HG03196 (cell line): ENCODE results near the gene PLXDC2.
"Not testable (repeated sequence)": the region's sequence is repeated elsewhere in the genome, so short reads cannot be mapped to it uniquely, and the experiment has no call there.

Source experiments
- ATAC-seq: cut with Tn5 transposase; IDR thresholded peaks from one replicate; pipeline ENCODE4 v1.9.1; 2021; ENCODE audit not compliant: unreplicated experiment

The PLXDC2 gene

DNA sequence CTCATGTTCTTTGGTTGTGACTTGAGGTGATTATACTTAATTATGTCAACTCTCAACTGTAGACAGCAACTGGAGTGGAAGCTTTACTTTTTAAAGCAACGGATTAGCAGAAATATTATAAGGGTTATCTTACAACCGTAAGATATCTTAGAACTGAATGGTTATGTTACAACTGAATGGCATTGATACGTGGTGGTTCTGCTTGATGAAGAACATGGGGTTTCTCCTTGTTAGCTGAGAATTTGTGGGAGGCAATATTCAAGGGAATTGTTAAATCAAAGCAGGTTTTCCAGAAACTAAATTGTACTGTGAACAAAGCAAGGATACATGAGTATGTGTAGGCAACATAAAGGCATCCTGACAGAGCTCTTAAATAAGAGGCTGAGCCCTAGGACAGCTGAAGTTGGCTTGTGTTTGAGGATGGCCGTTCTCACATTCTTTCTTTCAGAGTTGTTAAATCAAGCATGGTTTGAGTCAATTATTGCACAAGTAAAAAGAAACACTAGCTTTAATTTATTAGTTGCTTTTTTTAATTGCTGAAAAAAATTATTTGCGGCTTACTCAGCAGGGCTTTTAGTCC, 350.0 kb downstream of the PLXDC2 start:
- ATAC-seq = no peak

DNA sequence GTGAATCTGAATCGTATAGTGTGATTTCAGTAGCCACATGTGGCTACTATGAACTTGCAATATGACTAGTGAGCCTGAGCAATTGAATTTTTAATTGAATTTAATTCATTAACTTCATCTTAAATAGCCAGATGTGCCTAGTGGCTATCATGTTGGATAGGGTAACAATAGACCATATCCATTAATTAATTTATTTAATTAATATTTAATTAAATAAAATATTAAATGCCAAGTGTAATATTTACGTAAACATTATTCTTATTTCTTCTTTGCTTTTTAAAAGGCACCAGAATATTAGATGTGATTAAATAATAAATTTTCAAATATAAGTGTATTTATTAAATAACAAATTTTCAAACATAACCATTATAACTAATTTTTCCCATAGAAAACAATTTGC, 354.4 kb downstream of the PLXDC2 start:
- ATAC-seq = no peak

DNA sequence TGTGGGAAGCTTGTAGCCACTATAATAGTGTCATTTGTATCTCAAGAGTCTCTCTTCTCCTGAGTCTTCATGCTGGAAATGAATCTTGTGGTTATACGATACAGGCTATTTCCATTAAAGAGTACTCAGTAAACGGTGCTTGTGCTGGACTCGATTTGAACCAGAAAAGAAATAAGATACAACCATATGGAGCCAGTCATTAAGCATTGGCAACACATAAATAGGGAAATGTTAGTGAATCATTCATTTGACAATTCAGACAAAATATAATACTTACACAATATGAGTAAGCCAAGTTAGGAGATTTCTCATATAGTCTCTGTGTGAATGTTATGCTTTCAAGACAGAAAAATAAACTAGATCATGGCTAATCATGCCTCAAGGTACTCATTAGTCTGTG, 356.8 kb downstream of the PLXDC2 start:
- no peak for ATAC-seq

DNA sequence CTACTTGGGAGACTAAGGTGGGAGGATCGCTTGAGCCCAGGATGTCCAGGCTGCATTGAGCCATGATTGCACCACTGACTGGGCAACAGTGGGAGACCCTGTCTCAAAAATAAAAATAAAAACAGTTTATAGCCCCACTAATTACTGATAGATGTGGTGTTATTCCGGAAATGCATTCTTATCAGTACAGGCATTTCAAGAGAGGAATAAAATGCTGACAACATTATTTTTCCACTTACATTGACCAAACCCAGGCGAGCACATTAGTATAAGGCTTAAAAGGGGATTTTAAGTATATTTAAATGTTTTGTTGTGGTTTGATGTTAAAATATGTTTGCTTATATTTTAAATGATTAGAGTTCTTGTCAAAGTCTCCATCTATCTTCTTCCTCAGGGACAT, 359.5 kb downstream of the PLXDC2 start:
- ATAC-seq = no peak

DNA sequence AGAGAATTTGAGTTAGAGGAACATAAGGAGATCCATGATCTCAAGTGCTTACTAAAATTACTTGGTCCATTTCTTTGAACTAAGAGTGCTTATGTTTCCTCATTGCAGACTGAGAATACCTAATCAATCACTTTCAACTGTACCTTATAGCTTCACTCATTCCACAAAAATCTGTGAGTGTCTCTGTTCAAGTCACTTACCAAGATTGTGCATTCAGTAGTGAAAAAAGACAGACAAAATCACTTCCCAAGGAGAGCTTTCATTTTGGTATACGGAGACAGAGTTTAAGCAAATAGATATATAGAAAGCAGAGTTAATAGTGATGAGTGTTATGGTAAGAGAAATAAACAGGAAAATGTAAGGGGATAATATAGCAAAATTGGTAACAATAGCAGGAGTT, 364.5 kb downstream of the PLXDC2 start:
- ATAC-seq = no peak

DNA sequence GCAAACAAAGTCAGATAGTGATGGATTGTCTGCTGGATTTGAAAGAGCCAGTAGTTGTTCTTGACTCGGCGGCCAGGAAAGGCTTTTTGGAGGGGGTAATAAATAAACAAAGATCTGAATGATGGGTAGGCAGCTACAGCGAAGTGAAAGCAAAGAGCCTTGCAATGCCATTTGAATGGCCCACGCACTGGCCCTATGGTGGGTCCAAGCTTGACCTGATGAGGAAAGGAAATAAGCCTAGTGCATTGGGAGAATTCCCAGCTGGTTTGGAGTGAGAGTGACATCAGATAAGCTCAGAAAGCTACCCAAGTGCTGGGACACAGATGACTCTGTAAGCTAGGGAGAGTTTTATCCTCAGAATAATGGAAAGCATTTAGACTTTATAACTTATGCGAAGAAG, 365.2 kb downstream of the PLXDC2 start:
- ATAC-seq = no peak

DNA sequence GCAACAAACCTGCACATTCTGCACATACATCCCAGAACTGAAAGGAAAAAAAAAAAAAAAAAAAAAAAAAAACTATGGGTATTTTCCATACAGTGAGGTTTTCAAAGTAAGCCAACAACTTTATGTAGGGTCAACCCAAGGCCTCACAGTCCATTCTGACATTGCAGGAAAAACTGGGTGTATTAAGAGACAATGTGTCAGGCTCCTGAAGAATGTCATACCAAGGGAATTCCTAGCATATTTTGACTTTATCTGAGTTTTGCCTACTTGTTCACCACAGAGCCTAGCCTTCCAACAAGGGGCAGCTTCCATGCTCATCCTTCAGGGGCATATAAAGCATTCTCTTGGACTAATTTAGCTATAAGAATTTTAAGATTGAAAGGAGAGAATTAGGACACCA, 368.9 kb downstream of the PLXDC2 start:
- no peak for ATAC-seq

DNA sequence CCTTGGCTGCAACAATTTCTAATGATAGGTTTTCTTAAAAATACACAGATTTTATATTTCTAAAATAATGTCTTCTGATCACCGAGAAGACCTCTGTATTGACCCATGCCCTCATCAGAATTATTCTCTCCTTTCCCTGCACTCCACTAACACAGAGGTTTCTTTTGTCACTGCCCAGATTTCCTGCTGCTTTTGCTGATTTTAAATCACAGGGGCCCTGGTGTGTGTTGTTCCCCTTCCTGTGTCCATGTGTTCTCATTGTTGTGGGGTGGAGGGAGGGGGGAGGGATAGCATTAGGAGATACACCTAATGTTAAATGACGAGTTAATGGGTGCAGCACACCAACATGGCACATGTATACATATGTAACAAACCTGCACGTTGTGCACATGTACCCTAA, 375.2 kb downstream of the PLXDC2 start:
- ATAC-seq = not testable (repeated sequence)

DNA sequence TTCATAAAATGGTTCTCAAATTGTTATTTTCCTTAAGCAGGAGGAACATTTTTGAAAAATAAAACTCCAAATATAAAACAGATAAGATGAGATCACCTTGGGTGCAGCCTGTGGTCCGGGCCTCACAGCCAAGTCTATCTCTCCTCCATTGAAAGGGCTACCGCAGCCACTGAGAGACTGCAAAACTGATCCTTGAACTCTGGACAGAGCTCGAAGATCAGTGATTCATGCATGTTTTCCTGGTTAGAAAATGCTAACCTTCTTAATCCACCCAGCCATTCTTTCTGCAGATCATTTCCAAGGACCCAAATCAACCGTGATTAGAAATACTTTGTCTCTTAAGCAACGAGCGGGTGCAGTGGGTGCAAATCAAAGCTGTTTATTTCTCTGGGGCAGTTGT, 378.8 kb downstream of the PLXDC2 start:
- no peak for ATAC-seq

DNA sequence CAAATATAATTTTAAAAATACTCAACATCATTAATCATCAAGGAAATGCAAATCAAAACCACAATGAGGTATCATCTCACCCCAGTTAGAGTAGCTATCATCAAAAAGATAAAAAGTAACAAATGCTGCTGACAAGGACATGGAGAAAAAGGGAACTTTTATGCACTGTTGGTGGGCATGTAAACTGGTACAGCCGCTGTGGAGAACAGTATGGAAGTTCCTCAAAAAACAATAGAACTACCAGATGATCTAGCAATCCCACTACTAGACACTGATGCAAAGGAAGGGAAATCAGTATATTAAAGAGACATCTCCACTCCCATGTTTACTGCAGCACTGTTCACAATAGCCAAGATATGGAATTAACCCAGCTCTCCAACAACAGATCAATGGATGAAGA, 384.5 kb downstream of the PLXDC2 start:
- ATAC-seq = no peak

DNA sequence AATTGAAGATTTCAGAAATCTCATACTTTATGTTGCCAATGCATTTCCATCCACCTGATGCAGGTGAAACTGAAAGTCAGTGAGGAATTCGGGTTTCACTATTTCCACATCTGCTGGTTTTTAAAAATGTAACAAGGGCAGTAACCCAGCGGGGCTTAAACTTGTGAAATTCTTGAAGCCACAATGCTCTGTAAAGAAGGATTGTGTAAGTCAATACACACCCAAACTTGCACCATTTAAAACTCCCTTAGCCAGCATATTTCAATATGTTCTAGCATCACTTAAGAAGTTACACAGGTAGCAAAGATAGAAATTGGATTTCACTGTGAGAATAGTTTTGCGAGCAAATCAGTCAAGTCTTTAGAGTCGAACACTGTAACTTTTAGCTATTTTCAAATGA, 386.1 kb downstream of the PLXDC2 start:
- no peak for ATAC-seq

DNA sequence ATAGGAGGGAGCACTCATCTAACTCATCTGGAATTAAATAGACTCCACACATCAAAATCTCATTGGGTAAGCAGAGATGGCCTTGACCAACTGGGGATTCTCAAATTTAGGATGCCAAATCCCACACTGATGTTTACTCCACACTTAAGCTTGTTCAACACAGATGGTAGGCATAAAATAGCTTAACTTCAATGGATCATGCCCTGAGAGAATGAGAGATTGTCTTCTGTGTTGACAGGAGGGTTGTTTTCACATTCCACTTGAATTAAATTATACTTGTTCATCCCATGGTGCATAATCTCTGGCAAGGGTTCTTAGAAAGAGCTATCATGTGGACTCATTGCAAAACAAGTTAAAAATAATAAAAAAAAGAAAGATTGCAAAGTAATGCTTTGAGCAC, 391.4 kb downstream of the PLXDC2 start:
- no peak for ATAC-seq

DNA sequence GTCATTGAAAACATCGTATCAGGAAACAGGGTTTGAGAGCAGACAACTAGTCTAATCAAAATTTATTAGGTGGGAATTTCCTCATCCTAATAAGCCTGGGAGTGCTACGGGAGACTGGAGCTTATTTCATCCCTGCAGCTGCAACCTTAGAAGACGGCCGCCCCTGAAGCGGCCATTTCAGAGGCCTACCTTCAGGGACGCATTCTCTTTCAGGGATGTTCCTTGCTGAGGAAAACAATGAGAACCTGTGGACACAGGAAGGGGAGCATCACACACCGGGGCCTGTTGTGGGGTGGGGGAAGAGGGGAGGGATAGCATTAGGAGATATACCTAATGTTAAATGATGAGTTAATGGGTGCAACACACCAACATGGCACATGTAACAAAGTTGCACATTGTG, 392.9 kb downstream of the PLXDC2 start:
- not testable (repeated sequence) for ATAC-seq

DNA sequence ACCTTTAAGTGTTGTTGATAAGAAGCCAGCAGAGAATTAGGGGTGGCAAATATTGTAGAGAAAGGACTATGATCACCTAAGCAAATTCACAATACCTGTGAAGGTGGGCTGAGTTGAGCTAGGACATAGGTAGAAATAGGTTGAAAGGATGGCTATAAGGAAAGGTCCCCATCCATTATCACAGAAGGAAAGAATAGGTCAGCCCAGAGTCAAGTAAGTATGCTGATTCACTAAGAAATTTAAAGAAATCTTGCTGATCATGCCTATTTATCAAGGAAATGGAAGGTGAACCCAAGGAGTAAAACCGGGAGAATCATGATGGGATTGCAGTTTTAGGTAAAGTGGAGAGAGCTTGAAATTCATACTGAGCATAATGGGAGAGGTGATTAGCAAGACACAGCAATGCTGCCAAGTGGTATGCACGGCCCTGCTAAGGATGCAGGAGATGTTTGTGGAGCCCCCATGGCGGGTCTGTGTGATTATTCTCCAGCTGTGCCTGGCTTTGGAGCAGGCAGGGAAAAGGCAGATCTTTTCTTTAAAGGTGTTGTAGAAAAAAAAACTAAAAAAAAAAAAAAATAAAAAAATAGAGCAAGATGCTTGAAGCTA, 399.4 kb downstream of the PLXDC2 start:
- ATAC-seq = no peak

DNA sequence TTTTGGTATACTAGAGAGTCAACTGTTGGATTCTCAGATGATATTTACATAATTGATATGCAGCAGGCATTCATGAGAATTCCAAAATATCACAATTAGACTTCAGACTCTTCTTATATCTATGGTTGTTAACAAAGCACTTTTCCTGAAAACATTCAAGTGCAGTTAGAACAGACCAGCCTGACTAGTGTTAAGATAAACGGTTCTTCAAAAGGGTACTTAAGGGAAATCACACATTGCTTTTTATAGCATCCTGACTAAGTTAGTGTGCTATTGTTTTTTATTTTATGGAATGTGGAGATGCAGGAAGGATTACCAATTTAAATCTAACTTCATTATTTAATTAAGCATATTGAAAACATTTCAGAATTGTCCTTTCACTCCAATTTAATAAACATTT, 405.1 kb downstream of the PLXDC2 start:
- ATAC-seq = no peak

DNA sequence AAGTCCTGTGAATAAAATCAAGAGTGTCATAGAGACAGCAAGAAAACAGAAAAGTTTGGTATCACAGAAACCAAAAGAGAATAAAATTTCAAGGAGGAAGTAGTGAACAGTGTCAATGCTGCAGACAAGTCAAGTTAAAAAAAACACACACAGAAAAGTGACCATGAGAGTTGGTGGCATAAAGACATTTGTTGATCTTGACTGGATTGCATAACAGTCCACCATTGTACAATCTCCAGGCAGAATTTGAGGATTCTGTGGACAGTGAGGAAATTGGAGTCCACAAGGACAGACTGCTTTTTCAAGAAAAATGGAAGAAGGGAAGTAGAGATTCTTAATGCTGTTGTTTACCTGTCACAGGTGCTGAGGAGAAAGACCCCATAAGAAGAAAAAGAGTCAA, 412.5 kb downstream of the PLXDC2 start:
- no peak for ATAC-seq

DNA sequence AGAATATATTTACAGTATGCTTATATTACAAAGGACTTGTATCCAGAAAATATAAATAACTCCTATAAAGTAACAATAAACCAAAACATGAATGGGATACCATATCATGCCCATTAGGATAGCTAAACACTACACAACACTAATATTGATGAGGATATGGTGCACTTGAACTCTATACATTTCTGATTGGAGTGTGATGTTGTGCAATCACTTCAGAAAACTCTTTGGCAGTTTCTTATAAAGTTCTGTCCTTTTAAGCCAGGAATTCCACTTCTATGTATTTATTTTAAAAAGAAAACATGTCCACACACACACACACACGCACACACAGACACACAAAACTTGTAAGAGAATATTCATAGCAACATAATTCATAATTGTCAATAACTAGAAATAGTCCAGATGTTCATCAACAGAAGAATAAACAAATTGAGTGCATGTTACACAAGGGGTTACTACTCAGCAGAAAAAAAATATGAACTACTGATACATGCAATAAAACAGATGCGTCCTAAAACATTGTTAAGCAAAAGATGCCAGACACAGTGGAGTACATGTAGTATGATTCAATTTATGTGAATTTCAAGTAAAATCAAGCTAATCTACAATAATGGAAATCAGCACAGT, 416.0 kb downstream of the PLXDC2 start:
- no peak for ATAC-seq

DNA sequence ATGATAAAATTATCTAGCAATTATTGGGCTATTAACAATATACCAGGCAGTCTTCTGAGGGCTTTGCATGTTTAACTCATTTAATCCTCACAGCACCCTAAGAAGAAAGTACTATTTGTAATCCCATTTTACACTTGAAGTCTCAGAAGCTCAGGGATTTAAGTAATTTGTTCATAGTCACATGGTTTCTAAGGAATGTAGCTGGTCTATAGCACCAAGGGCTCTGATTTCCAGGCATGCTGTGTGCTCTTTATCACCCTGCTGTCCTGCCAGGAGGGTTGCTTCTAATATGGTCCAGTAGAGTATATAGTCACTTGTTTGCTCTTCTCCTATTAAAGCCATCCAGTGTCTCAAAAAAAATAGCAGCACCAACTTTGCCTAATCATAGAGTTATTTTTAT, 417.2 kb downstream of the PLXDC2 start:
- no peak for ATAC-seq

DNA sequence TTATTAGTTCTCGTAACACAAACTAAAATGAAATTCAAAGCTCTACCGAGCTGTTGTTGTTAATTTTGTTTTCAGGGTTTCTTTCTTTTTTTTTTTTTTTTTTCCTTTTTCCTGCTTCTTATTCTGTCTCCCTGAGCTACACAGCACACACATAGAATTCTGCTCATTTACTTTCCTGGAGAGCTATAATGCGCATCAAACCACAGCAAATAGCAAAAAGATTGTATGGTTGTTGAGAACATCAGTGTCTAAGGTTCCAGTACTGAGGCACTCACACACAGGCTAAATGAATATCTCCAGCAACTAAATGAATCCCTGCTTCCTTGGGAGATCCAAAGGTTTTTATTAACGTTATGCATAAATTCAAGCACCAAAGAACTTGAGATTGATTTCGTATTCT, 418.3 kb downstream of the PLXDC2 start:
- no peak for ATAC-seq

DNA sequence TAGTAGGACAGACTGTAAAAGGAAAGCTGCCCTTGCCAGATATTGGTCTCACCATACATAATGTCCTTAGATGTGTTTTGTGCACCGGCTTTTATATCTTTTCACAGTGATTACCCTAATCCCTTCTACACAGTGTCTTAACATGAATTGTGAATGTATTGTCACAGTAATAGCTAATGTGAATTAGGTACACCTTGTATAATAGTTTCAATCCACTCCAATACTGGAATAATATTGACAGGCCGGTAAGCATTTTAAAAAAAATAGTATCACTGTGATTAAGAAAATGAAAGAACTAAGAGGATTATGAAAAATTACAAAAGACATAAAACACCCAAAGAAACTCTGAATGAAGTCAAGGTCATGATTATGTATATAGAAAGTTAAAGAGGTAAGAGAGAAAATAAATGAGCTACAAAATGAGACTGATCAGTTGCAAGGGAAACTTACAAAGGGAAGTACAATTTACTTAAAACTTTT, 420.9 kb downstream of the PLXDC2 start:
- ATAC-seq = no peak

DNA sequence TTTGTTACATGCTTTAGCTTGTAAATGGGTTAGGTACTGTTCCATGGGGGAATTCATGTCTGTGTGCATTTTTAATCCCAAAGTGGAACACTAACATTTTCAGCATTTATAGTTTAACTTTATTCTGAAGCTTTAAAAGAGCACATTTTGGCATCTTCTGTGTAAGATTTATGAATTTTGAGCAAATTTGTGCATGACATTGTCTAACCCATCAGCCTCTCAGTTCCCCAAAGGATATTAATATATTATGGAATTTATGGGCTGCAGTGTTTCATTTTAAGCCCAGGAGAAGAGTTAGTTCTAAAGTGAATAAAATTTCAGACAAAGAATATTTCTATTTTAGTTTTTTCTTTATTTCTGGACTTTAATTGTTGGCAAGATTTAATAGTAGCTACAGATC, 421.4 kb downstream of the PLXDC2 start:
- ATAC-seq = no peak

DNA sequence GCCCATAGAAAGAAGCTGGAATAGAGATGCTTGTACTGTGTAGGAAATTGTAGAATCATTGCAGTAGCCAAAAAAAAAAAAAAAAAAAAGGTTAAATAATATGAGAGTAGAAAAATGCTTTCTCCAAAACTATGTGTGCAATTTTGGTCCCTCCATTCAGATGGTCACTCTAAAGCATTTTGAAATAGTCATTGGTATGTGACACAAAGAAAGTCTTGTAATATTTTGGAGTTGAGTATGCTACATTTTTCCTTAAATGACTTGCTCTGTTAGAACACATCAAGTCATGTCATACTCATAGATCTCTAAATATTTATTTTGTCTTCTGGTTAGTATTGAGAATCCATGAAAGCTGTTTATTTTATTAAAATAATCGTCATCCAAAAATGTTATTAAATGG, 424.4 kb downstream of the PLXDC2 start:
- no peak for ATAC-seq

DNA sequence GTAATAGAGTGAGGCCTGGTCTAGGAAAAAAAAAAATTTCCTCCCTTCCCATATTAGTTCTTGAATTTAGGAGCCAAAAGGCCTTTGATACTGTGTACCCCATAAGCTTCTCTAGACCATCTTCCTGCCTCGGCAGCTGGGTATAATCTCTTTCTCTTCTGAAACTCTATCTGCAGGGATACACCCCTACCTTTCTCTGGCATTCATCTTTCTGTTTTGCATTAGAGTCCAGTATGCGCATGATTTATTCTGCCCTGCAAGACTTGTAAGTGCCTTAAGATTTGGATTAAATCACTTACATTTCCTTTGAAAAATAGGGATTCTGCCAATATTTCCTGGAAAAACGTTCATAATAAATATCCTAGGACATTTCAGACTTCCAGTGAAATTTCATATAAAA, 431.2 kb downstream of the PLXDC2 start:
- ATAC-seq = no peak
